ENCODE measurements around the gene MAP4K2.
A peak's percentile ranks its signal among the peaks of the same experiment; 100 is the strongest.

MAP4K2 gene

GRCh38 chr11:64751580-64751979, 51.4 kb downstream of the MAP4K2 start:
- in situ Hi-C loops (cut with HindIII; ENCODE audit: low pct_ligation_motif_present, low pct_unique_long_range_greater_than_20kb, low sequenced_read_pairs): no loop called here
- no peak for DNase-seq

DNA sequence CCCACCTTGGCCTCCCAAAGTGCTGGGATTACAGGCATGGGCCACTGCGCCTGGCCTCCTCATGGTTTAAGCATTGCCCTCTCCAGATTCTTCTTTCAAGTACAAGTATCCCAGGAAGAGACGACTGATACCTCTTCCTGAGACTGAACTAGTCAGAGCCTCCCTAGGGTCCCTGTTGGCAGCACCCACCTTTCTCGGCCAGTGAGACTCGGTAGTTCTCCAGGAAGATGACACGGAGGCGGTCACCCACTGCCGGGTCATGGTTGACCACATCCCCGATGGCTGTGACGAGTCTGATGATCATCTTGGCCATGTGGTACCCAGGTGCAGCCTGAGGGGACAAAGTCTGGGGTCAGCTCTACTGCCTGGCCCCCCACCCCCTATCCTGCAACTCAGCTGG, 51.9 kb downstream of the MAP4K2 start:
- DNase-seq: no peak
- in situ Hi-C loops (cut with HindIII; ENCODE audit: low pct_ligation_motif_present, low pct_unique_long_range_greater_than_20kb, low sequenced_read_pairs): no loop called here

- in situ Hi-C loops (cut with HindIII; ENCODE audit: low pct_ligation_motif_present, low pct_unique_long_range_greater_than_20kb, low sequenced_read_pairs): no loop called here
- DNase-seq: no peak
Observed at GRCh38 chr11:64750361-64751054, 52.5 kb downstream of the MAP4K2 start.

DNA sequence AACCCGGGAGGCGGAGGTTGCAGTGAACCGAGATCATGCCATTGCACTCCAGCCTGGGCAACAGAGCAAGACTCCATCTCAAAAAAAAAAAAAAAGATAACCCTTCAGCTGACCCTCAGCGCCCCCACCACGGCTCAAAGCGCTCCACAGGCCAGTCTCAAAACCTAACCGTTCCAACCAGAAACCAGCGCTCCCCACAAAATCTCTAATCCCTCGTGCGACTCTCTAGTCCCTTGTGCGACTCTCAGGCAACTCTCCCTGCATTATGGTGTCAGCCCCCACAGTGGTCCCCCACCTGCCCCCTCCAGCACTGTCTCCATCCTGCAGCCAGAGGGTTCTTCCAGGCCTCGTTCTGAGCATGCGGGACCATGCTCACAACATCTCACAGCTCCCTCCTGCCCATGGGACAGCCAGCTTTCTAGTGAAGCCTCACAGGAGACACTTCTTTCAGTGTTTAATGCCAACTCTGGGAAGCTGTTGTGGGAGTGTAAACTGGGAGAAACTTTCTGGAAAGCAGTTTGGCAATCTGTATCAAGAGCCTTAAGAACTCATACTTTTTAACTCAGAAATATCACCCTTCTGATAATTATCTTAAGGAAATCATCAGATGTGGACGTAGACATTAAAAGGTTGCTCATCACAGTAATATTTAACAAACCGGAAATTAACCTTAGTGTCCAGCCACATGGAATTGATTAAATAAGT, 54.9 kb downstream of the MAP4K2 start:
- no peak for DNase-seq
- in situ Hi-C loops (cut with HindIII; ENCODE audit: low pct_ligation_motif_present, low pct_unique_long_range_greater_than_20kb, low sequenced_read_pairs): no loop called here

- in situ Hi-C loops (cut with HindIII; ENCODE audit: low pct_ligation_motif_present, low pct_unique_long_range_greater_than_20kb, low sequenced_read_pairs): no loop called here
- DNase-seq: no peak
Observed at GRCh38 chr11:64746486-64746885, 56.5 kb downstream of the MAP4K2 start.

DNA sequence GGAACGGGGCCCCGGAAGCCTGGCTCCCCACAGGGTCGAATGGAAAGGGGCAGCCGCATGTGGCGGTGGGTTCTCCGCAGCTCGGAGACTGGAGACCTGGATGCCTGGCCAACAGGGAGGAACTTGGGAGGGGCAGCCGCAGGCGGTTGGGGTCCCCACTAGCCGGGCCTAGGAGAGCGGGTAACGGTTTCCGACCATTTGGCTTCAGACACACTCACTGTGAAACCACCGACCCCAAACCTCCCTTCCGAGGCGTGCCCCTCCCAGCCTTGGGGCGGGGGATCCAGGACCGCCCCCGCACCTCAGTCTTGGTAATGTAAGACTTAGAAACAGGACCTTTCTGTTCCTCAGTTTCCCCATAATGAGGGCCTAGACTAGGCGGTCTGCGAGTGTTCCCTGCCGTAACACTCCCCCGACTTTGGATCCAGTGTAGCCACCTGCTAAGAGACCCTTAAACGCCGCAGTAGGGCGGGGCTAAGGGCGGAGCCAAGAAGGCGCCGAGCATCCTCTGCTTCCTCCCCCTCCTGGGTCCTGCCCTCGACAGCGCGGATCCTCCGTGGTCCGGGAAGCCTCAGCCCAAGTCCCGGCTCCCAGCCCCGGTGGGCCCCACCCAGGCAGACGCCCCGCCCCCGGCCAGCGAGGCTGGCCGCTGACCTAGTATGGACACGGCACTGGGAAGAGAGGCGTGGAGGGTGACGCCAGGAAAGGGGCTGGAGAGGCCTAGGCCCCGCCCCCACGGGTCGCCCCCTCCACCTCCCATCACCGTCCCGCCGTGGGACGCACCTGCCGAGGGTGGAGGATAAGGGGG, 57.3 kb downstream of the MAP4K2 start:
- in situ Hi-C loops (cut with HindIII; ENCODE audit: low pct_ligation_motif_present, low pct_unique_long_range_greater_than_20kb, low sequenced_read_pairs): no loop called here
- peak; percentile 78 for DNase-seq

DNA sequence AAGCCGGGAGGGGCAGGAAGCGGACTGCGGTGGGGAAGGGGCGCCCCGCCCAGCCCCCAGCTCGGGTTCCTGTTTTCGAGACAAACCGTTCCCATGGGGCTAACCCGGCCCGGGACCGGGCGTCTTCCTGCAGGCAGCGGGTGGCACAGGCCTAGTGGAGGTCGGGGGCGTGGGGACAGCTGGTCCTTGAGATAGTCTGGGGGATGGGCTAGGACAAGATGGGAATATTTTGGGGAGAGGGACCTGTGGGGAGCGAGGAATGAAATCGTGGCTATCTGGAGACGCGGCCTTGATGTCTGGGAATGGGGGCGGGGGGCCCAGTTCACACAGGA, 57.9 kb downstream of the MAP4K2 start:
- in situ Hi-C loops (cut with HindIII; ENCODE audit: low pct_ligation_motif_present, low pct_unique_long_range_greater_than_20kb, low sequenced_read_pairs): no loop called here
- DNase-seq: no peak

DNA sequence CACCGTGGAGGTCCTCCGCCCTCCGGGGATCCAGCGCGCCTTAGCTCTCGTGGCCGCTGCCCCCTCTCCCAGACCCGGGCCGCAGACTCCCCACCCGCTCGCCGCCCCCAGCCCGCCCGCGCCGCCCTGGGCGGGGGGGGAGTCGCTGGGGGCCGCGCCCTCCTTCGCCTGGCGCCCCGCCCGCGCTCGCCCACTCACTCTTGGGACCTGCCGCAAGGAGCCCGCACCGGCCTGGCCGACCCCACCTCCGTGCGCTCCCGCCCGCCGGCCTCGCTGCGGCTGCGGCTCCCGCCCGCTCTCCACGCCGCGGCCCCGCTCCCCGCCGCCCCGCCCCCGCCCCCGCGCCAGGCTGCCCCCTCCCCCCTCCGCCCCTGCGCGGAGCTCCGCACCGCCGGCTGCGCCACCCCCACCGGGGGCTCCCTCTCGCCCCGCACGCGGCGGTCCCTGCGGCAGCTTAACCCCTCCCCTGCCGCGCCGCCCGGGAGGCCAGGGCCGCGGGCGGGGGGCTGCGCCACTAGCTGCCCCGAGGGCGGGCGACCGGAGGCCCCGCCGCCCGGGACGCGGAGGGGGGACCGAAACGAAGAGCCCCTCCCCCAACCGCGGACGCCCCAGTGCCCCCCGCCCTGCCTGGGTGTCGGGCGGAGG, 58.3 kb downstream of the MAP4K2 start:
- DNase-seq: no peak
- in situ Hi-C loops (cut with HindIII; ENCODE audit: low pct_ligation_motif_present, low pct_unique_long_range_greater_than_20kb, low sequenced_read_pairs): no loop called here

- DNase-seq: peak; percentile 57
- in situ Hi-C loops (cut with HindIII; ENCODE audit: low pct_ligation_motif_present, low pct_unique_long_range_greater_than_20kb, low sequenced_read_pairs): no loop called here
Observed at GRCh38 chr11:64743591-64744543, 59.1 kb downstream of the MAP4K2 start, which contains the start of gene RASGRP2. TSS of gene RASGRP2 (minus strand) at chr11:64744142. CDS start at chr11:64742866, 1,276 bp downstream.

DNA sequence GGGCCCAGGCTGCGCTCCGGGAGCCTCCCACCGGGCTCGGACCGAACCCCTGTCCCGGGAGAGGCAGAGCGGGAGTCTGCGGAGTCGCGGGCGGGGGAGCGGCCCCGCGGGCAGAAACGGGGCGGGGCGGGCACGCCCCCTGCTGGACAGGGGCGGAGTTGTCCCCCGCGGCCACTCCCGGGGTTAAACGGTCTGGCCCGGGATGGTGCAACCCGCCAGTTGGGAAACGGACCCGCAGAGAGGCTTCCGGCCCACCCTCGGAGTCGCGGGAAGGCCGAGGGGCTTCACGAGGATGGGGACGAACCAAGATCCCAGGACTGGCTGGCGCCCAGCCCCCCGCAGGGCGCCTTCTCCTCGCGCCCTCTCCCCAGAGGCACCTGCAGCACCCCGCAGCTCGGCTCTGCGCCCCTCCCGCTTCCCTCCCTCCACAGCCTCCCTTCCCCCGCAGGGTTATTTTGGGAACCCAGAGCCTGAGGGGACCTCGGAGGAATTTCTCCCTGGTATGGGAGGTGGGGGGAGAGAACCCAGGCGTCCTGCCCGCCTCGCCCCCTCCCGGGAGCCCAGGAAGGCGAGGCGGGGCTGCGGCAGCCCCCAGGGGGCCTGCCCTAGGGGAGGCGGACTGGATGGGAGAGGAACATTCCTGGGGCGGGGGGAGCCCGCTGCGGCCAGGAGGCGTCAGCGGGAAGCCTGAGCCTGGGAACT, 60.0 kb downstream of the MAP4K2 start:
- peak; percentile 55 for DNase-seq
- in situ Hi-C loops (cut with HindIII; ENCODE audit: low pct_ligation_motif_present, low pct_unique_long_range_greater_than_20kb, low sequenced_read_pairs): no loop called here

DNA sequence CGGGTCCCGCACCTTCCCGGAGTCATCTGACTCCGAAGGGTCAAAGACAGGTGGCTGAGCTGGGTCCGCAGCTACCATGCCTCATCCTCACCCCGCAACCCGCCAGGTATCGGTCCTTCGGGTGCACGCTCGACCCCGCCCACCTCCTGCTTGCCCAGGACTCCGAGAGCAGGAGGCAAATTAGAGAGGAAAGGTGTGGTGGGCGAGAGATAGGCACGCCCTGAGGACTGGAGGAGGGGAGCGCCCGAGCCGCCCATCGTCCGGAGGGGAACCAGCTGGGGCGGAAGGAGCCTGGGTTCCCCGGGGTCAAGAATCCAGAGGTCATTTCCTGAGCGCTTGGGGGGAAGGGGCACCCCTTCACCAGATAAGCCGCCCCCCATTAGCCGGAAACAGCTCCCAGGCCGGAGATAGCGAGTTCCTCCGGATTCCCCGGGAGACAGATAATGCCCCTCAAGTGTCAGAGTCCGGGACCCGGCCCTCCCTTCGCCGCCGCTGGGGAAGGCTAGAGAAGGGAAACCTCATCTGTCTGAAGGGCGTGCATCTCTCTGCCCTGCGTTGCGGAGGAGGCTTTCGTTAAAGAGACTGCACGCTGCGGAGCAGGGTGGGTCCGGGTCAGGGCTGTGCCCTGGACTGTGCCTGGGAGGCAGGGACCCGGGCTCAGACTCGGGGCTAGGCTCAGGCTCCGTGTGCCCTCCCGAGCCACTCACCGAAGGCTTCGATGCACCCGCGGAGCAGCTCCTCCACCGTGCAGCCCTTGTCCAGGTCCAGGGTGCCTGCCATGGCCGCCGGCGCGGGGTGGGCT, 60.7 kb downstream of the MAP4K2 start:
- peak; percentile 8 for DNase-seq

GRCh38 chr11:64741375-64742086, 61.5 kb downstream of the MAP4K2 start:
- DNase-seq: no peak
- in situ Hi-C loops (cut with HindIII; ENCODE audit: low pct_ligation_motif_present, low pct_unique_long_range_greater_than_20kb, low sequenced_read_pairs): no loop called here

More for the DNA sequence above, 60.7 kb downstream of the MAP4K2 start:
- in situ Hi-C loops (cut with HindIII; ENCODE audit: low pct_ligation_motif_present, low pct_unique_long_range_greater_than_20kb, low sequenced_read_pairs): no loop called here

- DNase-seq: no peak
- in situ Hi-C loops (cut with HindIII; ENCODE audit: low pct_ligation_motif_present, low pct_unique_long_range_greater_than_20kb, low sequenced_read_pairs): no loop called here
Observed at GRCh38 chr11:64739871-64740270, 63.1 kb downstream of the MAP4K2 start.

DNA sequence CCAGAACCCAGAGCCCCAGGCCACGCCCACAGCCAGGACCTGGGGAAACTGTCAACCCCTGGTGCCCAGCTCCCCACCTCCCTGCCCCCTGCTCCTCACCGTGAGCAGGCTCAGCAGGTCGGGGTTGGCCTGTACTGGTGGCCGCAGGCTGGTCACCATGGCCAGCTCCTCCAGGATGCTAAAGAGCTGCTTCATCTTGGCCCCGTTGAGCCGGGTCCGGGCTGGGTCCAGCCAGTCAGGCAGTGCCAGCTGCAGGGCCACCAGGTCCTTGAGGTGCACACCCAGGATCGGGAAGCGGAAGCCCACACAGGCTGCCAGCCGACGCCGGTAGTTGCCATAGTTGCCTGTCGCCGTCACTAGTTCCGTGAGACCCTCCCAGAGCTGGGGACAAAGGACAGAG, 66.4 kb downstream of the MAP4K2 start:
- in situ Hi-C loops (cut with HindIII; ENCODE audit: low pct_ligation_motif_present, low pct_unique_long_range_greater_than_20kb, low sequenced_read_pairs): no loop called here
- DNase-seq: no peak

GRCh38 chr11:64735725-64736259, 67.2 kb downstream of the MAP4K2 start:
- DNase-seq: no peak
- in situ Hi-C loops (cut with HindIII; ENCODE audit: low pct_ligation_motif_present, low pct_unique_long_range_greater_than_20kb, low sequenced_read_pairs): no loop called here

Measured in ACHN (cell line).